Caco-2 (cell line): ENCODE results near the gene ZDHHC12. TPM values are rescaled to one million over a fixed set of nuclear protein-coding genes. Genes with fewer than 3 reads are reported as not detected.

Experiments
- BruUV-seq: library from RNA; stranded (reverse); fragments of 400-500 nt; replicated peaks from 2 replicates; lab custom pipeline; 2021; lab: Mats Ljungman, UMichigan
- CTCF ChIA-PET: fragments of 300-600 bp; sonication (Branson Sonifier 250); formaldehyde crosslinking; loops from one replicate; lab custom pipeline; 2022; ENCODE audit warnings: antibody characterized with exemption; lab: Charles Lee
- POLR2A ChIA-PET: fragments of 300-600 bp; sonication (Branson Sonifier 250); formaldehyde crosslinking; loops from one replicate; lab custom pipeline; 2022; ENCODE audit warnings: antibody characterized with exemption; lab: Charles Lee
- DNase-seq, 2 experiments: peaks; one replicate each; pipeline versions ENCODE4 v3.0.0 to v3.0.0-alpha.2; 2020 to 2022
- H3K27me3 ChIP-seq: replicated peaks from 2 replicates; pipeline ENCODE4 v1.6.0; 2011; ENCODE audit warnings: low read length; ENCODE audit not compliant: control insufficient read depth, insufficient read depth
- H3K36me3 ChIP-seq: 2 replicates; pipeline ENCODE4 v1.5.1; 2011; ENCODE audit warnings: low read length; ENCODE audit not compliant: control insufficient read depth, insufficient read depth
- H3K4me1 ChIP-seq: fragments of 250-450 bp; sonication (Bioruptor Pico); 2 replicates; pipeline ENCODE4 v1.5.1; 2020; ENCODE audit warnings: mild to moderate bottlenecking
- H3K4me3 ChIP-seq: 2 replicates; pipeline ENCODE4 v1.5.1; 2011; ENCODE audit warnings: low read depth, mild to moderate bottlenecking, control low read depth, low read length
- H3K9me3 ChIP-seq: fragments of 250-450 bp; sonication (Bioruptor Pico); 2 replicates; pipeline ENCODE4 v1.5.1; 2020; ENCODE audit warnings: mild to moderate bottlenecking, moderate library complexity
- H3K27ac Mint-ChIP-seq: one replicate; pipeline ENCODE4 v1.8.0; 2022; ENCODE audit warnings: mixed read lengths; ENCODE audit not compliant: unreplicated experiment
- H3K27me3 Mint-ChIP-seq: one replicate; pipeline ENCODE4 v1.8.0; 2022; ENCODE audit warnings: mixed read lengths; ENCODE audit not compliant: insufficient read depth, unreplicated experiment
- H3K36me3 Mint-ChIP-seq: one replicate; pipeline ENCODE4 v1.8.0; 2022; ENCODE audit warnings: mild to moderate bottlenecking, mixed read lengths; ENCODE audit not compliant: insufficient read depth, unreplicated experiment
- H3K4me1 Mint-ChIP-seq: one replicate; pipeline ENCODE4 v1.8.0; 2022; ENCODE audit warnings: low read depth, mixed read lengths; ENCODE audit not compliant: unreplicated experiment
- H3K4me3 Mint-ChIP-seq: one replicate; pipeline ENCODE4 v1.8.0; 2022; ENCODE audit warnings: mild to moderate bottlenecking, moderate library complexity, mixed read lengths; ENCODE audit not compliant: unreplicated experiment
- H3K9me3 Mint-ChIP-seq: one replicate; pipeline ENCODE4 v1.8.0; 2022; ENCODE audit warnings: mixed read lengths; ENCODE audit not compliant: unreplicated experiment
- CTCF ChIP-seq, 2 experiments: fragments of 200-600 bp in 1 of 2; IDR thresholded peaks; 1 replicate in 1 of 2; 2 replicates in 1 of 2; pipeline versions ENCODE4 v1.5.1 to v1.8.0; 2011 to 2022; ENCODE audit warnings: antibody characterized with exemption in 1 of 2, control low read depth in 1 of 2, inconsistent platforms in 1 of 2, low read depth in 1 of 2, low read length in 1 of 2, mild to moderate bottlenecking in 1 of 2, moderate library complexity in 1 of 2; ENCODE audit not compliant: insufficient read depth in 1 of 2, severe bottlenecking in 1 of 2, unreplicated experiment in 1 of 2
- intact Hi-C: fragments of 100-400 bp; cut with micrococcal nuclease; formaldehyde crosslinking; loops from one replicate; pipeline ENCODE4 v1.10.0; 2022; ENCODE audit not compliant: unreplicated experiment
- total RNA-seq: library from RNA; stranded (reverse); gene quantifications from 2 replicates; pipeline ENCODE4 v1.2.3, GENCODE V29; 2022

The ZDHHC12 gene
- total RNA-seq, 1 experiment from 2014 or later = 73.7 TPM

GRCh38 chr9:128728298-128728697 lies 4.4 kb upstream of the ZDHHC12 start:
- CTCF ChIA-PET = no interaction called here
- H3K4me1 Mint-ChIP-seq = peaks cover 8% of the 10 kb centered on the region
- no peak for TF ChIP-seq CTCF (IDR thresholded peaks at IDR 0.05; ENCODE audit: insufficient read depth in 1 of 2, low read depth in 1 of 2, low read length in 1 of 2, severe bottlenecking in 1 of 2, unreplicated experiment in 1 of 2)
- no TSS peak for BruUV-seq
- H3K27ac Mint-ChIP-seq = no peak overlapping the region
- H3K36me3 Mint-ChIP-seq = peaks cover 19% of the 10 kb centered on the region
- no peaks in the 10 kb centered on the region for H3K36me3 ChIP-seq
- H3K9me3 ChIP-seq = no peaks in the 10 kb centered on the region
- H3K9me3 Mint-ChIP-seq = no peaks in the 10 kb centered on the region
- no peak for DNase-seq
- H3K4me3 ChIP-seq = no peak overlapping the region
- H3K4me3 Mint-ChIP-seq = no peak overlapping the region
- POLR2A ChIA-PET = no interaction called here
- intact Hi-C loops = no loop called here
- no peaks in the 10 kb centered on the region for H3K27me3 Mint-ChIP-seq
- no peaks in the 10 kb centered on the region for H3K27me3 ChIP-seq
- H3K4me1 ChIP-seq = no peaks in the 10 kb centered on the region

GRCh38 chr9:128727640-128728248 lies 3.8 kb upstream of the ZDHHC12 start:
- ChIA-PET CTCF (no interaction called here), POLR2A (no interaction called here)
- Histone ChIP-seq H3K36me3 (no peaks in the 10 kb centered on the region), H3K4me3 (no peak overlapping the region), H3K27me3 (no peaks in the 10 kb centered on the region), H3K4me1 (no peaks in the 10 kb centered on the region), H3K9me3 (no peaks in the 10 kb centered on the region)
- no TSS peak for BruUV-seq
- intact Hi-C loops = no loop called here
- Mint-ChIP-seq H3K27me3 (no peaks in the 10 kb centered on the region), H3K4me3 (no peak overlapping the region), H3K27ac (no peak overlapping the region), H3K36me3 (peaks cover 22% of the 10 kb centered on the region), H3K9me3 (no peaks in the 10 kb centered on the region), H3K4me1 (peaks cover 11% of the 10 kb centered on the region)
- no peak for DNase-seq
- no peak for TF ChIP-seq CTCF (IDR thresholded peaks at IDR 0.05; ENCODE audit: insufficient read depth in 1 of 2, low read depth in 1 of 2, low read length in 1 of 2, severe bottlenecking in 1 of 2, unreplicated experiment in 1 of 2)

- Histone ChIP-seq H3K9me3 (no peaks in the 10 kb centered on the region), H3K36me3 (no peaks in the 10 kb centered on the region), H3K27me3 (no peaks in the 10 kb centered on the region), H3K4me3 (peak overlapping the region; percentile 41), H3K4me1 (no peaks in the 10 kb centered on the region)
- no peaks in the 10 kb centered on the region for H3K27me3 Mint-ChIP-seq
- peak overlapping the region; percentile 75 for H3K27ac Mint-ChIP-seq
- DNase-seq = peak; percentile 59 to 85
- TF ChIP-seq CTCF (IDR thresholded peaks at IDR 0.05; ENCODE audit: insufficient read depth in 1 of 2, low read depth in 1 of 2, low read length in 1 of 2, severe bottlenecking in 1 of 2, unreplicated experiment in 1 of 2) = no peak
- intact Hi-C loops = loop anchor here (2.0 kb wide), 3 partner anchors 36 to 94 kb away; partner anchors contain the start of genes ENDOG, SET and ZER1
- ChIA-PET CTCF (interaction anchor here (0.6 to 1.7 kb wide), 8 partner anchors 9 to 553 kb away, joined by 3 to 12 read pairs (median 5); partner anchors contain the start of genes ENDOG and PKN3), POLR2A (interaction anchor here (0.6 to 1.6 kb wide), 10 partner anchors 27 to 181 kb away, joined by 3 to 9 read pairs (median 6); partner anchors contain the start of gene ENDOG)
- H3K9me3 Mint-ChIP-seq = no peaks in the 10 kb centered on the region
- BruUV-seq = TSS peak; percentile 41
- peaks cover 15% of the 10 kb centered on the region for H3K4me1 Mint-ChIP-seq
- H3K4me3 Mint-ChIP-seq = peak overlapping the region; percentile 95
- peaks cover 23% of the 10 kb centered on the region for H3K36me3 Mint-ChIP-seq
These were observed 851 bp upstream of the ZDHHC12 start for GRCh38 chr9:128724744-128725211.
